DMS114 treated with DMSO at 0.1 percent for 48 hours (cell line): ENCODE results near the gene EXOC6B.

Source experiments
- DNase-seq: peaks from one replicate; lab custom pipeline; 2025; ENCODE audit not compliant: unreplicated experiment; lab: John Stamatoyannopoulos, UW

EXOC6B gene

GRCh38 chr2:72289736-72290135, 536.1 kb downstream of the EXOC6B start:
- DNase-seq = no peak

DNA sequence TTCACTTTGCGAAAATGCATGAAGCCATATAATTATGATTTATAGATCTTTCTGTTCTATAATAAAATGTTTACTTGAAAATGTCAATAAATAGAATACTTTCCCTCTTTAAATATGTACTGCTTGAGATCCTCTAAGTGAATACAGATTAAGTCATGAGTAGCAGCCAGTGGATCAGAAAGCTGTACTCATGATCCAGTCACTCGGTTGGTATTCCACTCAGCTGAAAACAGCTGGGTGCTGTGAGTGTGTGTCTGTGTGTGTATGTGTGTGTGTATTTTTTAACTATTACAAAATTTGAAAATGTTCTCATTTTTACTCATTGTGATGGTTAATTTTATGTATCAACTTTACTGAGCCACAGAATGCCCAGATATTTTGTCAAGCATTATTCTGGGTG, 536.5 kb downstream of the EXOC6B start:
- DNase-seq = no peak

- DNase-seq = no peak
Observed at GRCh38 chr2:72278046-72278445, 547.8 kb downstream of the EXOC6B start.

DNA sequence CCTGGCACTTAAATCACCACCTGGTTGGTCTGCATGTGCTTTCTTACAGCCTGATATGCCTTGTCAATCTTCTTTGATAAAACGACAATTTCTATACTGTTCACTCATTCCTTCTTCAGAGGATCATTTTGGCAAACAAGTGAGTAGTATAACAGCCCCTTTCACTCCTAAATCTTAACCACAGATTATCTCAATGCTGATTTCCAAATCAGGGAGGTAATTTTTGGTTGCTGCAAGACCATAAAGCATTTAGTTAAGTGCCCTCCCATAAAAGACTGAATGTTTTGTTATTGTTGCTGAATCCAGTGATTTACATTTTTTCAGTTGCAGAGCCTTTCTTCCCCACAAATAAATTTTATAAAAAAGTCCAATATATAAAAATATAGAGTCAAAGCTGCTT, 549.0 kb downstream of the EXOC6B start:
- DNase-seq = no peak

DNA sequence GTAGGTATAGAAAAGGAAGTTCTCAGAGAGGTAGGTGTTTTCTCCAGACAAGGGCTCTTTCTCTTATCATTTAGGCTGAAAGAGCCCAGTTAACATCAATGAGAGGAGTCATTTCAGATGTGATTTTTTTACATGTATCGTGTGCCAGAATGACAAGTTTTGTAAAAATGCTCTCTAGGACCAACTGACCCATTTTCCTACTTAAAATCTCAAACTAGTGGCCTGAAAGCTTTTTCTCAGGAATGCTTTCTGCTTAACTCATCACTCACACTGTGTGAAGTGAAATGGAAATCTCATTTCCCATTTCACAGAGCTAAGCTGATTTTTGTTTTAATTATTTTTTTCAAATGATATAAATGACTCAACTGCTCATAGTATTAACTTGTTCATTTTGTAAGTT, 549.5 kb downstream of the EXOC6B start:
- DNase-seq = no peak

- no peak for DNase-seq
Observed at GRCh38 chr2:72275084-72275483, 550.7 kb downstream of the EXOC6B start.

- no peak for DNase-seq
Observed at GRCh38 chr2:72274380-72274797, 551.4 kb downstream of the EXOC6B start.

DNA sequence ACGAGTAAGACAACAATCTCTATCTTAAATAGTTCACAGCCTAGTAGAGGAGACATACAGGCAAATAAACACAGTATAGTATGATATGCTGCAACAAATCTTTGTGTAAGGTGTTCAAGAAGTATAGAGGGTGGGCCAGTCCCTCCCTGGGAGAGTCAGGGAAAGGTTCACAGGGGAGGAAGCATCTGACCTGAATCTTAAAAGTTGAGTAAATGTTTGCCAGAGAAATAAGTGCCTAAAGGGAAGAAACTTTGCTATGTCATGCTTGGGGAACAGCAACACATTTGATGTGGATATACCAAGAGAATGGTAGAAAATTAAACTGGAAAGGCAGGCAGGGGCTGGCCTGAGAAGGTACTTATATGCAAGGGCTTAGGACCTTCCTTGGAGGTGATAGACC, 552.4 kb downstream of the EXOC6B start:
- no peak for DNase-seq

DNA sequence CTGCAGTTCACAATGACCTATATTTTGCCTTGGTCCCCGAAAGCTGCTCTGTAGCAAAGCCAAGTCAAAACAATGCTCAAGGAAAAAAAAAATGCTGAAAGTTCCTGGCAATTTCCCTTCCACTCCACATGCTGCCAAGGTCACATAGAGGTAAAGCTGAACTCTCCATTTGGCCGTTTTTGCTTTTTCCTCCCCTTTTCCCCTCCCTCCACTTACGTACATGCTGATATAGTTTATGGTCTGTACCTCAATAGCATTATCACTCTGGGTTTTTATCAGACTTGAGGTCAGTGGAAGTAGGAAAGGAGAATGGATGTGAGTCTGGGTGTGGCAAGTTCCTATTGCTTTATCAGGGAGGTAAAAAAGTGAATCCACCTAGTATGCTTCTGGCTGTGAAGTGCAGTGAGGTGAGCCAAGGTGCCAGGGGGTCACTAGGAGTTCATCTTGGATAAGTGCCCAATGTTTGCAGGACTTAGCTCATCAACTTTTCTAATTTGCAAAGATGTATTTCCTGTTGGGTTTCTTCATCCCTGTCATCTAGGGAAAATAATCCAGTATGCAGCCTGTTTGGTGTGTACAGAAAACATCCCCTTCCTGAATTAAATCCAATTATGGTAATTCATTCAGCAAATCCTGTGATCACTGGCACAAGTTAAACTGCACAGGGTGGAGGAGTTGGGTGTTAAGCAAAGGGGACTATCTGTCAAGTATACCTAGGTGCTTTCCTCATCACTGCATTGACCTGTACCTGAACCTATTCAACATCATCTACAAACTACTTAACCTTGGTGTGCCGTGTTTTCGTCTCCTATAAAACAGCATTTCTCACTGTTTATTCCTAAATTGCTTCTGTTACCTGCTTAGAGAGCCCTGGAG, 553.8 kb downstream of the EXOC6B start:
- DNase-seq = no peak

DNA sequence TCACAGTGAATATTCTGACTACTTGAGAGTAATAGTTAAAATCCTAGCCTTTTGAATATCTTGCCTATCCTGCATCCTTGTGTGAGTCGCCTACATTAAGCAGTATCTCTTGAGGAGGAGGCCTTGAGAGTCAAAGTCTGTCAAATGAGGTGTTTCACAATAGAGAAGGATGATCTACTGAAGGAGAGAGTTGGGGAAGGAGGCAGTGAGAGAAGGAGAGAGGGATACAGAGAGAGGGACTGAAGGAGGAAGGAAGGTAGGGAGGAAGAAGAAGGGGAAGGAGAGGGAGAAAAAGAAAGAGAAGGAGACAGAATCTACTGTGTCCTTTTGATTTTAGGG, 554.6 kb downstream of the EXOC6B start:
- no peak for DNase-seq

- DNase-seq = no peak
Observed at GRCh38 chr2:72270556-72271275, 555.1 kb downstream of the EXOC6B start.

DNA sequence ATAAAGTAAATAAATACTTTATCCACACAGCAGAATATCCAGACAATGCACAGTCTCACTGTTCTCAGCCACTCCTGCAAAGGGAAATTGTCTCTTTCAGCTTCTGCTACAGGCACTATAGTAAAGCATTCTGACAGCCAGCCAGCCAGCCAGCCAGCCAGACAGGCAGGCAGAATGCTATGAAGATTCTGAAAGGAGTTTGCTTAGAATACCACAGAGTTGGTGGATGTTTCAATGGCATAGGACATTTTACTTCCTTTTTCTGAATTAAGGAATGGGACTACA, 562.1 kb downstream of the EXOC6B start:
- no peak for DNase-seq

DNA sequence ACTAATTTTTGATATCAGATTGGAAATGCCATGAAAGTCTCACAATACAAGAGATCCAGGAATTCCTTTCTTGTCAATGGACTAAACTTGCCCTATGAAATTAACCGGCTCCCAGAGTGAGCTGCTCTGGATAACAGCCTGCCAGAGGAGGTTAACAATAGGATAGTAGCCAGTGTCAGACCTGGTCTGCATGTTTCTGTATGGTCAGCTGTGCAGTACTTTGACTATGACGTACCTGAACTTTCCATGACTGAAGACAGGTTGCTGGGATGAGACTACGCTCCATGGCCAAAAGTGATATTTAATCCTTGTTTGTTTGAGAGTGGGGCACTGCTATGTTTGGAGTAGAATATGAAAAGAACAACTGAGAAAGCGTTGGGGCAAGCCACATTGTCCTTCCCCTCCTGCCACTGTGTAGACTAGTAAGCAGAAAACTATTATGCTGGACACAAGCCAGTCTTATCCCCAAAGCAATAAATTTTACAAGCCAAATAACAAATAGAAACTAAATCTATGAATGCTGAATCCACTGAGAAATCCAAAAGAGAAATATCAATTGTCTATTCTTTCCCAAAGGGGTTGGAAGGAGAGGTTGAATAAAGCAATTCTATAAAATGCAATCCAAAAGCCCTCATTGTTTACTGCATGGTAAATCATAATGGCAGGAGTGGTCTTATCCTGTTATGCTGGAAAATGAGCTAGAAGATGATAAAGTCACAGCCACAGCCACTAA, 562.6 kb downstream of the EXOC6B start:
- no peak for DNase-seq

GRCh38 chr2:72261076-72261475, 564.8 kb downstream of the EXOC6B start:
- no peak for DNase-seq

DNA sequence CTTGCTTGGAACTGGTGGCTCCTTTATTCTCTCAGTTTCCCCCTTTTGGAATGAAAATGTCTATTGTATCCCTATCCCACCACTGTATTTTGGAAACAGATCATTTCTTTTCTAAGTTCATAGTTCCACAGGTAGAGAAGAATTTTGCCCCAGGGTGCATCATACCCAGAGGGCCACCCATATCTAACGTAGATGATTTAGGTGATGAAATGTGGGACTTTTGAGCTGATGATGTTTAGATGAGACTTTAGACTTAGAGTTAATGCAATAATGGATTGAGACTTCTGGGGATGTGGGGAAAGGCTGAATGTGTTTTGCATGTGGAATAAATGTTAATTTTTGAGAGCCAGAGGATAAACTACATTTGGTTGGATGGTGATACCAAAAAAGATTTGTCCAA, 570.3 kb downstream of the EXOC6B start:
- no peak for DNase-seq

- no peak for DNase-seq
Observed at GRCh38 chr2:72254831-72255451, 570.9 kb downstream of the EXOC6B start.

- DNase-seq = no peak
Observed at GRCh38 chr2:72238311-72238710, 587.5 kb downstream of the EXOC6B start.

GRCh38 chr2:72237549-72237948, 588.3 kb downstream of the EXOC6B start:
- no peak for DNase-seq

DNA sequence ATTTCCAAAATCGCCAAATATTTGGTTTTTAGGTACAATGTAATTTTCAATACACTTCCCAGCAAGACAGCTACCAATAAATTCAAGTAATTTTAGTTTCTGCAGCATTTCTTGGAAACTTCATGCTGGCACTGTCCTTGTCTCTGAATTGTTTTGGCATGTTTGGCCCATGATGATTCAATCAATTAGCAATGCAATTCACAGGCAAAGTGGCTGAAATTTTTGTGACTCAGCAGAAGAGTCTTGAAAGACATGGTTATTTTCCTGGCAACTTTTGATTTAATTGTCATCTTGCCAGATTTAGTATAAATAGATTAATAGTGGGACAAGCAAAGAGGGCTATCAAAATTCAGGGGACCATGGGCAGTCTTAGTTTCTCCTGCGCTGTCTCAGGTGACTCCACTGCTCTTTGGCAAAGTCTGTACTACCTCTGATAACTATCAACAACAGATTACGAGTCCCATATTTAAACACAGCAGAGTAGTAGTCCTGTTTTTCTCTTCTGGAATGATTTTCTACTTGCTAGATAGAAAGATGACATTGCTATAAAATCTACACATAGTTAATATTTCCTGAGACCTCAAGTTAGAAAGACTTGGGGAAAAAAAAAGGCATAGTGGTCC, 589.3 kb downstream of the EXOC6B start:
- no peak for DNase-seq

DNA sequence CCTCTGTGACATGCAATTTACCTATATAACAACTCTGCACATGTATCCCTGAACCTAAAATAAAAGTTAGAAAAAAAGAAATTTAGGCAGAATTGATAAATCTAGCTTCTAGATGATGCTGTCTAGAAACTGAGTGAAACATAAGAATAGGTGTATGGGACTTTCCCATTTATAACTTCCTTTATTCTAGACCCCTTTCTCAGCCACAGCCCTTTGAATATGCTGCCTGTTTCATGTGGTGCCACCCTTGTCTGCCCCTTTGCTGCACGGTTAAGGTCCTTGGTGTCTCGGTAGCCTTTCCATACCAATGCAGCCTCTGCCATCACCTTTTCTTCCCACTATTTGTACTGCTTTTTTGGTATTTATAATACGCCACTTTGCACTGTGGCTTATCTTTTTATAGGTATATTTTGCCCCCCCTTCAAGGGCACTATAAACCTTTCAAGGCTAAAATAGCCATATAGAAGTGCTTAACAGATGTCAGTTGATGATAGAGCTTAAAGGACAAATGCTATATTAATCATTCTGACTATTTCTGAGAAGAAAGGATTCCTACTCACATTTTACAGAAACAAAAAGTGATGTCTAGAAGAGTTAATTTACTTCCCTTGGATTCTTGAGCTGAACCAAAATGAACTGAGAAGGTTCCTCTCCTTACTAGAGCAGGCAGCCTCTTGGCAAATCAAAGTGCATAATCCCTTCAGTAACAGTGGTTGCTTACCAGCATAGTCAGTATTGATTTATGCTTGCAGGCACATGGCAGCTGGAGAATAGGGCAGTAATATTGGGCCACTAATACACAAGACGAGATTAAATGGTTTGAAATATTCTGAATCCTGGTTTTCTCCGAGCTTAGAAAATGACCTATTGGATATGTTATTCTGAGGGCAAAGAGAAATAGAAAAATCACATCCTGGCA, 590.1 kb downstream of the EXOC6B start:
- DNase-seq = no peak
